Activated naive CD8-positive, alpha-beta T cell treated with anti-CD3 and anti-CD28 coated beads, Interleukin-2, amount 50 U/mL, for 16 hours (primary cell): Measurements from ENCODE around the gene ZFR2.
A peak's percentile ranks its signal among the peaks of the same experiment; 100 is the strongest.

ENCODE experiments used
- DNase-seq: peaks from one replicate; pipeline ENCODE4 v3.0.0-alpha.2; 2020; ENCODE audit warnings: low read depth, low spot score

Gene ZFR2

GRCh38 chr19:3837922-3838321 lies 30.9 kb downstream of the ZFR2 start:
- DNase-seq = no peak

DNA sequence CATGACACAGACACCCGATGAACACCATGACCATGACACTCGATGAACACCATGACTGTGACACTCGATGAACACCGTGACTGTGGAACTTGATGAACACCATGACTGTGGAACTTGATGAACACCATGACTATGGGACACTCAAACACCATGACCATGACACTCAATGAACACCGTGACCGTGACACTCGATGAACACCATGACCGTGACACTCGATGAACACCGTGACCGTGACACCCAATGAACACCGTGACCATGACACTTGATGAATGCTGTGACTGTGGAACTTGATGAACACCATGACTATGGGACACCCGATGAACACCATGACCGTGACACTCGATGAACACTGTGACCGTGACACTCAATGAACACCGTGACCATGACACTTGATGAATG lies 31.5 kb downstream of the ZFR2 start:
- no peak for DNase-seq

GRCh38 chr19:3836887-3837286 lies 32.0 kb downstream of the ZFR2 start:
- DNase-seq = no peak

DNA sequence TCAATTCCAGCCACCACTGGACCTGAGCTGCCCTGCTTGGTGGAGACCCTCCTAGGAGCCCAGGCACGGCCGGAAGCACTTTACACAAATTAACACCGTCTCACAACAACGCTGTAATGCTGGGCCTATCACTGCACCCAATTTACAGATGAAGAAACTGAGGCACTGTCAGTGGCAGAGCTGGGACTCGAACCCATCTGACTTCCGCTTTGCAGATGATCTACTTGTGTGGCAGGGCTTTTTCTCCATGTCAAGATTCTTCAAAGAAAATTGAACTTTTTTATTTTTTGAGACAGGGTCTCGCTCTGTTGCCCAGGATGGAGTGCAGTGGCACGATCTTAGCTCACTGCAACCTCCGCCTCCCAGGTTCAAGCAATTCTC lies 33.8 kb downstream of the ZFR2 start:
- DNase-seq = no peak

GRCh38 chr19:3834349-3835054 lies 34.3 kb downstream of the ZFR2 start:
- no peak for DNase-seq

DNA sequence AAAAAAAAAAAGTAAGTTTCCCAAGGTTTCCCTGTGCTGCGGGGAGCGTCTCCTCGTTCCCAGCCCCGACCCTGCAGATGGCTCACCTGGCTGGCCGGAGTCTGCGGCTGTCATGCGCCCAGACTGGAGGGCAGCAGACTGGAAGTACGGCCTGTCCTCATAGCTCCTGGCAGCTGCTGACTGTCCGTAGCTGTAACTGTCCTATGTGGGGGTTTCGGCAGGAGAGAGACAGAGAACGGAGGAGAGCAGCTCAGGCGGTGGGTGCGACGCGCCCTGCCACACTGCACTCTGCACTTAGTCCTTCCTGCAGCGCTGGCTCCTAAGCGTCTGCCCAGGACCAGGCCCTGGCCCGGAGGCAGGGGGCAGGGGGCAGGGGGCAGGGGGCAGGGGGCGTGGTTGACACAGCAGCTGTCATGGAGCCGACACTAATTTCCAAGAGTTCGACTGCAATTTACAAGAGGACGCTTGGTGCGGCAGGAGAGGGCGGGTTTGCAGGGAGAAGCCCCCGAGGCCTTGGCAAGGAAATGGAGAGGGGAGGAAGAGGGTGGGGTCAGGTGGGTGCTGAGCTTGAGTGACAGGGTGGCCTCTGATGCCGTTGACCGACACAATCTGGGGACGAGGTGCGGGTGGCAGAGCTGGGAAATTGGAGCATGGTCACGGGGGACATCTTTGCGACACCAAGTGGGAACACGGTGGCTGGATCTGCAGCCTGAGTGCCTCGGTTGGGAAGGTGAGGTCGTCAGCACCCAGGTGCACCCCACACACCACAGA lies 35.1 kb downstream of the ZFR2 start:
- DNase-seq = no peak

GRCh38 chr19:3832001-3832400 lies 36.8 kb downstream of the ZFR2 start:
- no peak for DNase-seq

DNA sequence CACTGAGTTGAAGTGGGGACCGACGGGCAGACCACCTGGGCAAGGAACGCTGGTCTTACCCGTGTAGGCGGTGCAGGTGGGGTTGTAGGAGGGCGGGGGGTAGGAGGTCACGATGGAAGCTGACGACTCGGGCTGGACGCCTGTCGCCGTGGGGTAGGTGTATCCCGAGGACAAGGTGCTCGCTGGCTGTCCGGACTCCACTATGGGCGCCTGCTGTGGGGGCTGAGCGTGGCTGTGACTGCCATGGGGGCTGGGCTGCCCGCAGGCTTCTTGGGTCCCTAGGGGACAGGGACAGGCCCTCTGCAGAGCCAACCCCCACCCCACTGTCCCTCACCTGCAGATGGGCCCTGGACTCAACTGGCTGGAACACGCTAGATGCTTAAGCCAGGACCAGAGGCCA lies 37.2 kb downstream of the ZFR2 start:
- no peak for DNase-seq

GRCh38 chr19:3830621-3831589 lies 37.9 kb downstream of the ZFR2 start:
- no peak for DNase-seq

DNA sequence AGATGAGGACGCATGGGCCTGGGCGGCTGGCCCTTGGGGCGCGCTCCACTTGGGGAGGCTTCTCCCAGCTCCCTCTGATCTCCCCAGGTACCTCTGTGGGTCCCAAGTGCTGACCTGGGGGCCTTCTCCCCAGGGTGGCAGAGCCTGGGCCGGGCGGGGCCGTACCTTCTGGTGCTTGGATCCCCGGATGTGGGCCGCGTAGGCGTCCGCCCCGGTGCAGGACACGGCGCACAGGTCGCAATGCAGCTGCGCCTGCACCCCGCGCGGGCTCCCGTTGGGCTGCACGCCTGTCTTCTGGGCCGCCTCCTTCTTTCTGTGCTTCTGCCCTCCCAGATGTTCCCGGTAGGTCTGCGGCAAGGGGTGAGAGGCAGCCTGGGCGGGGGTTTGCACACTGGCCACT lies 41.5 kb downstream of the ZFR2 start:
- DNase-seq = no peak

DNA sequence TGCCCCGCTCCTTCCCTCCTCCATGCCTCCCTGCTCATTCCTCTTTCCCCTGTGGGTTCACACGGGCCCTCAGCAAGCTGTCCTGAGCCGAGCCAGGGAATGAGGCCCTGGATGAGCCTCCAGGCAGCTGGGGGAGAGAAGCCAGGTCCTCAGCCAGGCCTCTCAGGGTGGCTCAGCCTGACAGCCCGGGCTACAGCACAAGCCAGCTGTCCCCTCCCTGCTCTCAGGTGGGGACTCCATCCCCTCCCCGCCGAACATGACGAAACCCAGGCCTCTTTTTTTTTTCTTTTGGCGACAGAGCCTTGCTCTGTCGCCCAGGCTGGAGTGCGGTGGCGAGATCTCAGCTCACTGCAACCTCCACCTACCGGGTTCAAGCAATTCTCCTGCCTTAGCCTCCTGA lies 42.7 kb downstream of the ZFR2 start:
- DNase-seq = no peak

GRCh38 chr19:3825286-3825956 lies 43.4 kb downstream of the ZFR2 start:
- no peak for DNase-seq

GRCh38 chr19:3823350-3823713 lies 45.5 kb downstream of the ZFR2 start:
- no peak for DNase-seq

DNA sequence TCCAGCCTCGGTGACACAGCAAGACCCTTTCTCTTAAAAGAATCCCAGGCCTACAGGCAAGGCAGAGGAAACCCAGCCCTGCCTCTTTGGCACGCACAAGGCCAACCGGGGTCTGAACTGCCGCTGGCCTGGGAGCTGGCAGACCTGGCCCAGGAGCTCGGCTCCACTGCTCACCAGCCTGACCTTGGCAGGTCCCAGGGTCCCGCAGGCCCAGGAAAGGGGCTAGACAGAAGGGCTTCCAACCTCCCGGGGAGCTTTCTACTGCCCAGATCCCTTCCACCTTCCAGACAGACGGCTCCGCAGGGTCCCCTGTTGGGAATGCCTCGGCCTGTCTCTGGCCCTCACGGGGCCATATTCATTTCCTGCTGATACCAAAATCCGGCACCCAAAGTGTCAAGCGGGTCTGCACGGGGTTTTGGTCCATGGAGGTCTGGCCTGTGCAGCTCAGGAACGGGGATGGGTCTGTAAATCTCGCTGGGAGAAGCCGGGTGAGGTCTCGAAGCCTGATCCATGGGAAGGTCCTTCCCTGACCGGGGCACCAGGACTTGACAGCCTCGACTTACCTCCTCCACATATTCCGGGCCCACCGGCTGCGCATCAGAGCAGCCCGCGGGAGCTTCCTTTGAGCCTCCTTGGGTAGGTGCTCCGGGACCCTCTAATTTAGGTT lies 46.0 kb downstream of the ZFR2 start:
- no peak for DNase-seq

DNA sequence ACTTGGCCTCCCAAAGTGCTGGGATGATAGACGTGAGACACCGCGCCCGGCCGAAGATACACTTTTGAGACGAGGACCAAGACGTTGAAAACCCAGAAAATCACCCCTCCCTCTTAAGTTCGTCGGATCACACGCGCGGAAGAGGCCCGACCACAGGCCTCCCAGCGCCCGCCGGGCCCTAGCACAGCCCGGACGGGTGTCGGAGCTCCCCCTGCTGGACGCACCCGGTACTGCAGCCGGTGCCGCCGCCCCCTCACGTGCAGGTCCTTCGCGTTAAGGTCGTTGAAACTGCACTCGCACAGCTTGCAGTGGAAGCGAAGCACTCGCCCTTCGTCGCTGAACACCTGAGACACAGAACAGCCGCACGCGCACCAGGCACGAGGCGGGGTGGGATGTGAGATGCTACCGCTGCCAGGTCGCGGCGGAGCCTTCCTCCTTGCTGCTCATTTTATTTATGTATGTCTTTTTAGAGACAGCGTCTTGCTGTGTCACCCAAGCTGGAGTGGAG lies 46.9 kb downstream of the ZFR2 start:
- peak; percentile 81 for DNase-seq

GRCh38 chr19:3821156-3821555 lies 47.7 kb downstream of the ZFR2 start:
- no peak for DNase-seq

GRCh38 chr19:3819989-3820388 lies 48.8 kb downstream of the ZFR2 start:
- DNase-seq = no peak

DNA sequence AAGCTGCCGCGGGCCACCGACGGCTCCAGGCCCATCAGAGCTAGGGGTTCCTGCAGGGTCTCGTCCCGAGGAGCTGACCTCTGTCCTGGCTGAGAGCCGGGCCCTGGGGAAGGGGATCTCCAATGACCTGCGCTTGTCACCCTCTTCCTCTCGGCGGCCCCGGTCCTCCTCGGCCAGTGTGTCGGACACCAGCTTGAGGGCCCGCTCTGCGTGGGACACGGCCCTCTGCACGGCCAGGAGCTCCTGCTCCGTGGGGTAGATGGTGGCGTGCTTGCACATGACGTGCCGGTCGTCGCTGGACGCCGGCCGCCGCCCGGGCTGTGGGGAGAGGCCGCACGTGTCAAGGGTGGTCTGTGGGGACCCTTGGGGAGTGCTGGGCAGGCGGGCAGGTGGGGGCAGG lies 49.9 kb downstream of the ZFR2 start:
- DNase-seq = no peak

DNA sequence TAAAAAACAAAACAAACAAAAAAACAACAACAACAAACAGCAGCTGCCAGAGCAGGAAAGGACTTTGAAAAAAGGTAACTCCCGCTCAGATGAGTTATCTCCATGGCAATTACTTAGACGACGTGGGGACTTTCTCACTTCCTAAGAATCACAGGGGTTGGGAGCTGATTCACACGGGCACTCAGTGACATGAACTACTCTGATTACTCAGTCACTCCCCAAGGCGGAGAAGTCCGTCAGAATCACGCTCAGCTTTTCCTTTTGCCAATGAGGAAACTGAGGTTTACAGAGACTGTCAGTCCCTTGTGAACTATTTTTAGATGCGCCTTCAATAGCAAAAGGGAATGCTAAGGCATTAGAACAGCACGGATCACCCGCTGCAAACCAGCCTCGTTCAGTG lies 50.4 kb downstream of the ZFR2 start:
- no peak for DNase-seq

GRCh38 chr19:3817761-3818160 lies 51.1 kb downstream of the ZFR2 start:
- DNase-seq = no peak
